ENCODE data around the gene MADD.

Gene MADD

DNA sequence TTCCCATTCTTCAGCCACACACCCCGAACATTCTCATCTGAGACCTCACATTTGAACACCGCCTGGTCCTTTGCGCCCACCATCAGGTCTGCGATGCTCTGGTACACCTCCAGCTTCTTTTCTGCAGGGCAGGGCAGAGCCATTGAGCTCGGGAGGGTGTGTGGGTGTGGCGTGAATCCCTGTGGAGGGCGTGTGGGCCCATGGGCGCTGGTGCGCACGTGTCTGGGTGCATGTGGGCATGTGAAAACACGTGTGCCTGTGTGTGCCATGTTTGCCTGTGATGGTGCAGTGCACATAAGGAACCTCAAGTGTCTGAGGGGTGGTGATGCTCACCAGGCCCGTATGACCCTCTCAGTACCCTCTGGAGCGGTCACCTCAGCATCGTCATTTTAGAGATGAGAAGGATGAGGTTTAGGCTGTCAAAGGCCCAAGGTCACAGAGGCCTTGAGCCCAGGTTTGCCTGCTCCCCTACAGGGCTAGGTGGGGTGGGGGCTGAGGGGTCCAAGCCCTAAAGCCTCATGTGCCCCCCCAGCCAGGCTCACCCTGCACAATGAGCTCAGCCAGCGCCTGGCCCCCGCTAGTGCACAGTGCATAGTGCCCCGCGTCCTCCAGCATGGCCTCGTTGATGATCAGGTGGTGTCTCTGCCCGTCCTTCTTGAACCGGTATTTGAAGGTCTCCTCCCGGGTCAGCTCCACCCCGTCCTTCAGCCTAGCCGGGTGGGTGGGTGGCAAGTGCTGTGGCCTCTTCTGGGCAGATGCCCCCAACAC, 72.3 kb downstream of the MADD start:
- no peak for DNase-seq

DNA sequence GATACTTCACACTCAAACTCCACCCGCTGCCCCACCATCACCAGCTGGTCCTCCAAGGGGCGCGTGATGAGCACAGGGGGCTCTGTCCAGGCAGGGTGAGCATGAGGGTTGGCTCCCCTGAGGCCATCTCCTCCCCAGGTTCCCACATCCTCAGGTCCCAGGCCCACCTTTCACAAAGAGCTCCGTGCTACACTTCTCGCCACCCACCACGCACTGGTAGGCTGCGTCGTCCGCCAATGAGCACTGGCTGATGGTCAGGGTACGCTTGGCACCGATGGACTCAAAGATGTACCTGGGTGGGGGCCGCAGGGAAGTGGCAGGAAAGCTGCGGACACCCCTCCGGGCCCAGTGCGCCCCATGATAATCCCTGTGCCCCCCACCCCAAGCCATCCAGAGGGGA, 72.9 kb downstream of the MADD start:
- DNase-seq: no peak

DNA sequence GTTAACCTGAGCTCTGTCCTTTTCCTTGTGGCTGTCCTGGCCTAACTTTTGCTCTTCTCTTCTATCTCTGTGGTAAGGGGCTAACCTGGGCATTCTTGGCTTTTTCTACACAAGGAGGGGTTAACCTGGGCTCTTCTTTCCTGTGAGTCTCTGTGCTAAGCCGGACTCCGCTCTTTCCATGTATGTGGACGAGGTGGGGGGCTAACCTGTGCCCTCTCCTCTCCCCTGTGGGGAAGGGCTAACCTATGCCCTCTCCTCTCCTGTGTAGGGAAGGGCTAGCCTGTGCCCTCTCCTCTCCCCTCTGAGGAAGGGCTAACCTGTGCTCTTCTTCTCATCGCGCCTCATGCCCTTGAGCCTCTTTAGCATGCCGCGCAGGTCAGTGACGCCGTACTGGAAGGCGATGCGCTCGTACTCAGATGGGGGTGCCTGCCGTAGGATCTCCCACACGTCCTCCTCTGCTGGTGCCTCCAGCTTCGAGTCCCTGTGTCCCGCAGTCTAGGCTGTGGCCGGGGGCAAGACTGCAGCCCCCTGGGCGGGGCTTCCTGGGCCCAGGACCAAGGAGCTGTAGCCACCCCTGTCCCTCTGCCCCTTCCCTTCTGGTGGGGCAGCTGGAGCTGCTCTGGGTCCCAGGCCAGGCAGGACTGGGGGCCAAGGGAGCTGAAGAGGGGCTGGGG, 76.1 kb downstream of the MADD start:
- DNase-seq: no peak

DNA sequence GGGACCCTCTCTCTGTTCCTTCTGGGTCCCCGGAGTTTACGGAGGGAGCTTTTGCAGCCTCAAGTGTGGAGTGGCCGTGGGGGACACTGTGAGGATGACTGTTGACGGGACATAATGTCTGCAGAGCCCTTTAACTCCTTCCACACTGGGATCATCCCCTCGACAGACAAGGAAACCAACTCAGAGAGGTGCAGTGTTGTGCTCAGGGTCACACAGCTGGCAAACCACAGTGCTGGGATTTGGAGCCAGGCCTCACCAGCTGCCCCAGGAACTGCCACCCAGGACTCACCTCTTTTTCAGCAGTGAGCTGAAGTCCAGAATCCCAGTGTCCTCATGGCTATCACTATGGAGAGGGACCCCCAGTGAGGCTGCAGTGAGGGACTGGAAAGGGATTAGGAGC, 77.2 kb downstream of the MADD start:
- no peak for DNase-seq

DNA sequence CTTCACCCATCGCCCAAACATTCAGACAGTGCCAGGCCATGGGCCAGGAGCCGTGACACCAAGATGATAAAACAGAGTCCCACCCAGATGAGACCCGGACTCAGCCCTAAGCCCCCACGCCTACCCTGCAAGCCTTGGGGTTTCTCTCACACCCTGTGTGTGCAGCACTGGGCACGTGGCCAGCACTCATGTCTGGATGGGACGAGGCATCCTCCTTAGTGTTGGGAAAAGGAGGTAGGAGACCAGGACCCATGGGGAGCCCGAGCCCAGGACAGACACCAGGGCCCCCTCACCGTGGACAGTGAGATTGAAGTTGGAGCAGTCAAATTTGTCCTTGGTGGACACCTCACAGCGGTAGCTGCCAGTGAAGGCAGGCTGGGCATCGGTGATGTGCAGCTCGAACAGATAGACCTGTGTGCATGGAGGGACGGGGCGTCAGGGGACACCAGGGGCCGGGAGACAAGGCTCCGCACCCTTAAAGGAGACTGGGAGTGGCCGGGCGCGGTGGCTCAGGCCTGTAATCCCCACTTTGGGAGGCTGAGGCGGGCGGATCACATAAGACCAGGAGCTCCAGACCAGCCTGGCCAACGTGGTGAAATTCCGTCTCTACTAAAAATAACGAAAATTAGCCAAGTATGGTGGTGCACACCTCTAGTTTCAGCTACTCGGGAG, 78.3 kb downstream of the MADD start:
- no peak for DNase-seq

DNA sequence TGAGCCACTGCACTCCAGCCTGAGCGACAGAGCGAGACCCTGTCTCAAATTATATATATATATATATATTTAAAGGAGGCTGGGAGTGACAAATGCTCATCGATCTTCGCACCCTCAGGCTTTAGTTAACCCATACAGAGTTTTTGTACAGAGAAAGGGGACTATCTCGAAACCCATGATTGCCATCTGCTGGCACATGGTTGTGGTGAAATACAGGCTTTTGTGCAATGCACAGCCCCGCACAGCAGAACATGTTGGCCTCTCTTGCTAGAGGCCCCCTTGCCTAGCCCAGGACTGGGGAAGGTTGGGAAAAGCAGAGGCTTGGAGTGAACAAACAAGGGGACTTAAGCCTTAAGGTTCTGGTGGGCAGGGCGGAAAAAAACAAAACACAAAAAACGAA, 78.9 kb downstream of the MADD start:
- DNase-seq: no peak

DNA sequence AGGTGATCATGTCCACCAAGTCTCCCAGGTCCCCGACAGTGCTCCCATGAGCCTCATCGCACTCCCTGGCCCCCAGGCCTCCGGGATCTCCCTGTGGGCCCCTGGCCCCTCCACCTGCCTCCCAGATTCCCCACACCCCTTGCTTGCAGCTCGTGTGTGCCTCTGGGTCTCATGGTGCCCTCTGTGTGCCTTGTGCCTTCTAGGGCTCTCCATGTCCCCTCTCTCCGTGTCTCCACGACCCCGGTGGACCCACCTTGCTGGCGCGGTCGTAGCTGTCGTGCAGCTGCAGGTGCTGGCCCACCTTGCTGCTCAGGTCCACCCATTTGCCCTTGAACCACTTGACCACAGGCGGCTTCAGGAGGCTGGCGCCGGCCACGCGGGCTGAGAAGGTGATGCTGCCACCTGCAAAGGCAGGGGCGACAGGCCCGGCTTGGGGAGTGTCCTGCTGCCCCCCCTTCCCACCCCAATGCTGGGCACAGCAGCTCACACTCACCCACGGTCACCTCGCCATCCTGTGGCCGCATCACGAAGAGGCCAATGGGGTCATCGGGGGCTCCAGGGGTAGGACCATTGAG, 79.7 kb downstream of the MADD start:
- DNase-seq: no peak

DNA sequence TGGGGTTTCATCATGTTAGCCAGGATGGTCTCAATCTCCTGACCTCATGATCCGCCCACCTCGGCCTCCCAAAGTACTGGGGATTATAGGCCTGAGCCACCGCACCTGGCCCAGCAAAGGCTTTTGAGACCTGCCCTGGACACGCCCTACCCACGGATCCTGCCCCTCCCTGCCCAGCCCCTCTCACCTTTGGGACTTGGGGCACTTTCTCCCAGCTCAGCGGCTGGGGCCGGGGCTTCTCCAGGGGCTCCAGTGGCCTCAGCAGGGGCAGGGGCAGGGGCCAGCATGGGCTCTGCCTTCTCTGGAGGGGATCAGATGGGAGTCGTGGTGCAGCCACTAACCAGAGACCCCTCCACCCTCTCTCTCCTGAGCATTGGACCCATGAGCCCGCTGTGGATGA, 80.4 kb downstream of the MADD start:
- DNase-seq: no peak

DNA sequence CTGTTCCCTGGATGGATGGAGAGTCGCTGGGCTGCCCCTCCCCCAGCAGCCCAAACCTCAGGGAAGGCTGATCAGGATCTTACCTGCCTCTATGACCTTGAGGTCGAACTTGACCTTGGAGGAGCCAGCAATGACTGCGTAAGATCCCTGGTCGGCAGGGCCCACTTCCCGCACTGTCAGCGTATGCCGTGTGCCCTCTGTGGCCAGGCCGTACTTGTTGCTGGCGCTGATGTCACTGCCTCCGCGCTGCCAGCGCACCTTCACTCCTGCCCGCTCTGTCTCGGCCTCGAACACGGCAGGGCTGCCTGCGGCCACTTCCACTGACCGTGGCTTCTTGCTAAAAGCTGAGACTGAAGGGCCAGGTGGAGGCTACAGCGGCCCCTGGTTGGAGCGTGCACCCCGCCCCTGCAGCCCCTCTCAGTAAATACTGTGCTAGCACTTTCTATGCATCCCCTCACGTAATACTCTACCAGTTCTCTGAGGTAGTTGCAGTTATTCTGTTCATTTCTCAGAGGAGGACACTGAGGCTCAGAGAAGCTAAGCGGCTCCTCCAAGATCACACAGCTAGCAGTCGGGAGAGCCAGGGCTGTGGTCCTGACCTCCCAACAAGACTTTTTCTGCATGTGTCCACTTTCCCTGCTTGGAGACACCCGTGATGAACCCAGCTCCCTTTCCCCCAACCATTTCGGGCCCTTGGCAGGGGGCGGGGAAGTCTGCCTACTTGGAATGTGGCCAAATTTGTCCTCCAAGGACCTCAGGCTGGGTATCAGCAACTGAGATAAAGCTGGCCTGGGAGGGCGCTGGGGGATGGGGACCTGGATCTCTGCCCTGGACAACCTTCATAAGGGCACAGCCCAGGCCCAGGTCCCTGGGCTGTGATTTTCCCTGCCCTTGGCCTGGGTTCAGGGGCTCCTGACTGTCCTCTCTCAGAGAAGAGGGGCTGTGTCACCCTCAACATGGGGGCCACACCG, 81.5 kb downstream of the MADD start:
- no peak for DNase-seq

DNA sequence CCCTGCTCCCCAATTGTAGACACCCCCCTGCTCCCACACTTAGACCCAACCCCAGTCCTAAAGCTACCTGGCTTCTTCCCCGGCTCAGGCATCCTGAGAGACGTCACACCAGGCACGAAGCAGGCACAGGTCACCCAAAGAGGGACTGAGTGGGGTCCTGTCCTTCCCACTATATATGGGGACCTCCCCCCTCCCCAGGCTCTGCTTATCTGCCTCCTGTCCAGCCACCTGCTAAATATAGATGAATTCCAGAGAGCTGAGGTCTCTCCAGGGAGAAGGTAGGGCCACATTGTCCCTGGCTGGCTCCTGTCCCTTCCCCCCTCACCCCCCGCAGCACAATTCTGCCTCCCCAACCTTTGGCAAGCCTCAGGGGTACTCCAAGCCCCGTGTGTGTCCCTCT, 82.6 kb downstream of the MADD start, which contains the start of gene MYBPC3:
Gene MYBPC3 (minus strand): TSS at position 147 of the 400 bp plus-strand sequence. CDS start 55 bp downstream, at position 92.
- DNase-seq: no peak

DNA sequence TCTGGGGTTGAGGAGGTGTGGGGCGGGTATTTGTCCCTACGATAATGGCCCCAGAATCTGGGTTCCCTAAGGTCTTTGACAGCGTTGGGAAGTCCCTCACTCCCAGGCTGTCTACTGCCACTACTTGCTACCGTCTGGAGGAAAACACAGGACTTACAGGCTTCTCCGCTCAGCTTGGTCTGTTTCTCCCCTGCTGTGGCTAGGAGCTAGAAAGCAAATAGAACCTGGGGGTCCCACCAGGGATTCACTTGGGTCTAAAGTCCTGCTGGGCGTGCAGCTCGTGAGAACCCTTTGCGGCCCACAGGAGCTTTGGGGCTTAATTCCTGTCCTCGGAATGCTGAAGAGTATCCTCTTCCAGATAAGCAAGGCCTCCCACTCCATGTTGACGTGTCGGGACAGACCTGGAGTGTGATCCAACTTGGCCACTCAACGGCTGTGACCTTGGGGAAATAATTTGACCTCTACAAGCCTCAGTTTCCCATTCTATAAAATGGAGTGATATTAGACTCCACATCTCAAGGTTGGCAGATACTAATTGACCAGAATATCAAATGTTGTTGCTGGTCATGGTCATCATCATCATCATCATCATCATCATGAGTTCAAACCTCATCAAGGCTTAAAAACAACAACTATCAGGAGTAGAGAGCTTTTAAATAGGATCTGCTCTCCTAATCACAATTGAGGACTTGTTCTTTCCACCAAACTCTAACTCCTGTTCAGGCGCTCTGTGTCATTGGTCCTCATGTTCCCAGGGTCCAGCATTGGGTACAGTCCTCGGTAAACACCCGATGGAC, 84.2 kb downstream of the MADD start:
- DNase-seq: no peak

DNA sequence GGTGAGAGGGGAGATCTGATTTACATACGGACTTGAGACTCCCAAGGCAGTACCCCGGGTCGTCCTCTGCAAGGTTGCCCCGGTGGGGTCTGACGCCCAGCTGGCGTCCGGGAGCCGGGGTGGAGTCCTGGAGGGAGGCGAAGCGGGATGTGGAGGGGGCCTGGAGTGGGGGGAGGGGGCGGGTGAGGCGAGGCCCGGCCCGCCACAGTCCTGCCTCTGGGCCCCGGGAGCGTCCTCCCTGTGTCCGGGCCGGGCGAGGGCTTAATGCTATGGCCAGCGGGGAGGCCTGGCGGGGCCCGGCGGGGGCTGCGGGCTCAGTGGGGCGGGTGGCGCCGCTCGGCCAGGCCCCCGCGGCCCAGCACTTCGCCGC, 85.0 kb downstream of the MADD start:
- DNase-seq: no peak

DNA sequence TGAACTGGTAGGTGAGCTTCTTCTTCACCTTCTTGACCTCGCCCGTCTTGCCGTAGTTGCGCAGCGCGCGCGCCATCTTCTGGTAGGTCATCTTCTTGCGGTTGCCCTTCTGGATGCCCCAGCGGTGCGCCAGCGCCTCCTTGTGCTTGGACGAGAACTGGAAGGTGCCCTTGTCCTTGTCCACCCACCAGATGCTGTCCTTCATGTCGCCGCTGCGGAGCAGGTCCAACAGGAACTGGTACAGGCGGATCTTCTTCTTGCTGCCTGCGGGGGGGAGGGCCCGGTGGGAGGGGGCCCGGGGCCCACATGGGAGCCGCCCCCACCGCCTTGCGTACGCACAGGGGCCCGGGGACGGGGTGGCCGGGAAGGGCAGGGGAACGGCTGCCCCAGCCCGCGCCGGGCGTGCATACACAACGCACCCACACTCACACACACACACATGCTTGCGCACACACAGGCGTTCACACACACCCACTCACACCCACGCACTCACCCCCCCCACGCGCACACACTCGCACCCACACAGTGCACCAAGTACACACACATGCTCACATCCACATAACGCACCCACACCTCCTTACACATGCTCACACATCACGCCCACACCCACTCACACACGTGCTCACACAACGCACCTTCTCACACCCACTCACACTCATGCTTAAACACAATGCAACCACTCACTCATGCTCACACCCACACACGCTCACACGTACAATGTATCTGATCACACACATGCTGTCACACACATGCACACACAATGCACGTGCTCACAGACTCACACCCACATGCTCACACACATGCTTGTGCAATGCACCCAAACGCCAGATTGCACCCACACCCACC, 85.6 kb downstream of the MADD start:
- DNase-seq: peak; percentile 79

DNA sequence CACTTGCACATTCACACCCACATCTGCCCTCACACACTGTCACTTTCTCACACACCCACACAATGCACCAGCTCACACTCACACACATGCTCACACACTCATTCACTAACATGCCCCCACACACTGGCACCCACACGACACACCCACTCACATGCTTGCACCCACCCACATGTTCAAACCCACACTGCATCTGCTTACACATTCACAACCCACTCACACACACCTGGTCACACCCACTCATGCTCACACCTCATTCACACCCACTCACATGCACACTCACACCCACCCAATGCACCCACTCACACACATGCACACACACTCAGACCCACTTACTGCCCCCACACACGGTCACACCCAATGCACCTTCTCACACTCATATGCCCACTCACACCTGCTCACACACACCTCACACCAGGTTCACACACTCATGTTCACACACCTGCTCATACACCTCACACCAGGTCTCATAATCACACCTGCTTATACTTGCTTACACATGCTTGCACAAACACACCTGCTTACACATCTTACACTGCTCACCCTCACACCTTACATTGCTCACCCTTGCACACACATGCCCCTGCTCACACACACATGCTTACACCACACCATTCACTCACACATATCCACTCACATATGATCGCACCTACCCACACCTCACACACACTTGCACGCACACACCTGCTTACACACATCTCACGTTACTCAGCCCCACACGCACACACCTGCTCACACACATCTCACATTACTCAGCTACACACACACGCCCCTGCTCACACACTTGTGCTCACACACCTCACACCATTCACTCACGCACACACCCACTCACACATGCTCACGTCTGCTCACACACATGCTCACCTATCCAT, 86.4 kb downstream of the MADD start:
- no peak for DNase-seq

DNA sequence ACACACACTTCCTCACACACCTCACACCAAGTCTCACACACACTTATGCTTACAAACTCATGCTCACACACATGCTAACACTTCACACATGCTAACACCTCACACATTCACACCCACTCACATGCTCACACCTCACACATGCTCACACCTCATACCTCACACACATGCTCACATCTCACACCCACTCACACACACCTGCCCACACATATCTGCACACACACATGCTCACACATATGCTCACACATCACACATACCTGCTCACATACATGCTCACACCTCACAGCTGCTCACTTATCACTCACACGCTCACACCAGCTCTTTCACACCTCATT, 87.0 kb downstream of the MADD start:
- no peak for DNase-seq

DNA sequence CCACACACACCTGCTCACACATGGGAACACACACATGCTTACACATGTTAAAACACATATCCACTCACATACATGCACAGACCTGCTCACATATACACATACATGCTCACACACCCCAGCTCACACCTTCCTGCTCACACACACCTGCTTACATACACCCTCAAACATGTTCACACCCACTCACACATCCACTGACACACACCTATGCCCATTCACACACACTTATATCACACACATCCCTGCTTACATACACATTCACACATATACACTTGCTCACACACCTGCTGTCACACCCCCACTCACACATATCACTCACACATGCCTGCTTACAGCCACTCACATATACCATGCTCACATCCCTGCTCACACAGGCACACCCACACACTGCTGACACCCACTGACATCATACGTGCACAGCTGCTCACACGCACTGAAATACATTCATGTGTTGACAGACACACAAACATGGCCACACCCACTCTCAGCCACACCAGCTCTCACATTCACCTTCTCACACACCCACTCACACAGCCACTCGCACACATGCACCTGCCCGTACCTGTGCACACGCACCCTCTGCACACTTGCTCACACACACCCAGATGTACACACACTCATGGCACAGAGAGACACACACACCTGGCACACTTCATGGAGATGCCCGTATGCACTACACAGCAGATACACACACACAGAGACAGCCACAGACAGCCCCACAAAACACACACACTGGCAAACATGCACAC, 88.2 kb downstream of the MADD start:
- no peak for DNase-seq

DNA sequence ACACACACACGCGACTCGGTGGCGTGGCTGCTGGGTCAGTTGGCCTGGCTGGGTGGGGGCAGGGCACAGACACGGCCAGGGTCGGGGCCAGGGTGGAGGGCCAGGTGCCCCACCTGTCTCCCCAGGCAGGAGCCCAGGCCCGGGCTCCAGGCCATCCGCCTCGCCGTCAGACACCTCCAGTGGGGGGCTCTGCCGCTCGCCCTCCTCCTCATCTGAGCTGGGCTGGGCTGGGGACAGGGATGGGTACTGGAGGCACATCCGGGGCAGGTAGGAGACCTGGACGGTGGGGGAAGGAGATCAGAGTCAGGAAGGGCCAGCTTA, 88.8 kb downstream of the MADD start:
- no peak for DNase-seq

DNA sequence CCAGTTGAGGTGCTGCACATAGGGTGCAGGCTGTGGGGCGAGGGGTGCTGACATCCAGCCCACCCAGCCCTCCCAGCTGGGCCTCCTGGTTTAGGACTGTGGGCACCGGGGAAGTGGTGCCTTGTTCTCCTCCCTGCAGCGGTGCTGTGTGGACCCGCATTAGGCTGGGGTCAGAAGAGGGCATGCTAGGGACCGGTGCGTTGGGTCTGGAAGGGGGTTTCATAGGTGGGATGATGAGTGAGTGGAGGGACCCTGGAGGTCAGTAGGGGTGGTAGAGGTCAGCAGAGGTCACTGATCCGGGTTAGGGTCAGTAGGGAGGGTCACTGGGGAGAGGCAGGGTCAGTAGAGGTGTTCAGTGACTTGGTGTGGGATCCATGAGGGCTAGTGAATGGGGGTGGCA, 89.2 kb downstream of the MADD start:
- no peak for DNase-seq

DNA sequence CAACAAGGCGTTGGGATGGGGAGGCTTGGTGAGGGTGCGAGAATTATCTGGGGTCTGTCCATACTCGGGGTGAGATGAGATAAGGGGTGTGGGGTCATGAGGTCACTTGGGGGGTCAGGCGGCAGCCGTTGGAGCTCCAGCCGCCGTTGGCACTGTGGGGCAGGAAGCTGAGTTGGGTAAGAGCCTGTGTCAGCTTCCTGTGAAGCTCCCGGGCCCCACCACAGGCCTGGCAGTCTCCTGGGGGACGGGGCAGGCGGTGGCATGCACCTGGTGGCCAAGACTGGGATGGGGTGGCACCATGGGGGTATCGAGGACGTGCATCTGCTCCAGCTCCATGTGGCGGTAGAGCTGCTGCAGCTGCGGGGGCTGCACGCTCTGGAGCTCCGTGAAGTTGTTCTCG, 89.7 kb downstream of the MADD start:
- no peak for DNase-seq
